GM23248 (cell line): ENCODE measurements around the gene GLYAT. TPM values are rescaled to one million over a fixed set of nuclear protein-coding genes. Genes with fewer than 3 reads are reported as not detected.

ENCODE experiments used
- DNase-seq: peaks from one replicate; pipeline ENCODE4 v3.0.0-alpha.2; 2015
- H2AFZ ChIP-seq: fragments of 200-600 bp; sonication (generic); 2 replicates; pipeline ENCODE4 v1.6.1; 2016; ENCODE audit warnings: antibody characterized with exemption
- H3F3A ChIP-seq: fragments of 200-600 bp; sonication (generic); 2 replicates; pipeline ENCODE4 v1.6.1; 2016; ENCODE audit warnings: mild to moderate bottlenecking, antibody characterized with exemption, mixed run types; ENCODE audit not compliant: insufficient read depth
- H3K27ac ChIP-seq: fragments of 200-600 bp; sonication (generic); 2 replicates; pipeline ENCODE4 v1.5.1; 2016; ENCODE audit warnings: mild to moderate bottlenecking
- H3K27me3 ChIP-seq: fragments of 200-600 bp; sonication (generic); replicated peaks from 2 replicates; pipeline ENCODE4 v1.6.1; 2016; ENCODE audit warnings: mild to moderate bottlenecking; ENCODE audit not compliant: insufficient read depth
- H3K36me3 ChIP-seq: fragments of 200-600 bp; sonication (generic); 2 replicates; pipeline ENCODE4 v1.6.1; 2016; ENCODE audit warnings: low read depth, mild to moderate bottlenecking
- H3K4me1 ChIP-seq: fragments of 200-600 bp; sonication (generic); 2 replicates; pipeline ENCODE4 v1.6.1; 2016; ENCODE audit warnings: mild to moderate bottlenecking; ENCODE audit not compliant: insufficient read depth
- H3K4me2 ChIP-seq: fragments of 200-600 bp; sonication (generic); one replicate; pipeline ENCODE4 v1.6.1; 2016; ENCODE audit warnings: mild to moderate bottlenecking; ENCODE audit not compliant: unreplicated experiment
- H3K4me3 ChIP-seq: fragments of 200-600 bp; sonication (generic); 2 replicates; pipeline ENCODE4 v1.5.1; 2016; ENCODE audit warnings: mild to moderate bottlenecking
- H3K79me2 ChIP-seq: fragments of 200-600 bp; sonication (generic); 2 replicates; pipeline ENCODE4 v1.6.1; 2016; ENCODE audit warnings: mild to moderate bottlenecking; ENCODE audit not compliant: insufficient read depth
- H3K9ac ChIP-seq: fragments of 200-600 bp; sonication (generic); 2 replicates; pipeline ENCODE4 v1.6.1; 2016; ENCODE audit warnings: mild to moderate bottlenecking
- H3K9me2 ChIP-seq: fragments of 200-600 bp; sonication (generic); 2 replicates; pipeline ENCODE4 v1.6.1; 2016; ENCODE audit warnings: mixed run types, mild to moderate bottlenecking, moderate library complexity; ENCODE audit not compliant: insufficient read depth
- H3K9me3 ChIP-seq: fragments of 200-600 bp; sonication (generic); one replicate; pipeline ENCODE4 v1.6.1; 2017; ENCODE audit warnings: low read depth
- H4K20me1 ChIP-seq: fragments of 200-600 bp; sonication (generic); 2 replicates; pipeline ENCODE4 v1.6.0; 2016; ENCODE audit not compliant: insufficient read depth
- EZH2 ChIP-seq: fragments of 200-600 bp; sonication (generic); IDR thresholded peaks from 2 replicates; pipeline ENCODE4 v1.6.1; 2018; ENCODE audit warnings: antibody characterized with exemption, mild to moderate bottlenecking; ENCODE audit not compliant: insufficient read depth, poor library complexity, severe bottlenecking
- EZH2phosphoT487 ChIP-seq: fragments of 200-600 bp; sonication (generic); IDR thresholded peaks from 2 replicates; pipeline ENCODE4 v1.6.1; 2018; ENCODE audit warnings: antibody characterized with exemption, moderate library complexity, mild to moderate bottlenecking, low read depth; ENCODE audit not compliant: insufficient read depth
- WGBS, 2 experiments: methylation state at CpG; one replicate each; pipeline ENCODE4 v1.1.6; 2015 to 2017; ENCODE audit warnings: low lambda C conversion rate in 2 of 2, low coverage in 1 of 2; ENCODE audit errors: missing lambda C conversion rate in 2 of 2; 5-methylcytosine and 5-hydroxymethylcytosine counted together
- in situ Hi-C: fragments of 300-500 bp; cut with MboI; formaldehyde crosslinking; loops from 2 replicates; pipeline ENCODE4 v1.15.0; 2020
- polyA plus RNA-seq: library from polyadenylated mRNA; unstranded; fragments of >200 nt; fragmentation: Nextera tagmentation; extraction: Ambion mirVana; gene quantifications from 2 replicates; pipeline ENCODE4 v1.2.1, GENCODE V29; 2016
- total RNA-seq: library from RNA; depleted of rRNA; stranded (reverse); fragments of >200 nt; shearing (Covaris generic); gene quantifications from 2 replicates; pipeline ENCODE4 v1.2.3, GENCODE V29; 2014

Gene GLYAT
- total and polyA plus RNA-seq, 2 experiments from 2014 or later, result not detected

GRCh38 chr11:58768137-58768536, 36.4 kb upstream of the GLYAT start:
- Histone ChIP-seq H3K9me2 (no peaks in the 10 kb centered on the region), H3K79me2 (no peaks in the 10 kb centered on the region), H3K27me3 (peaks cover 5% of the 10 kb centered on the region; the same call in 1 of the 2 replicates), H2AFZ (no peak overlapping the region; the same call in 1 of the 2 replicates), H3F3A (no peaks in the 10 kb centered on the region), H3K4me1 (peaks cover 19% of the 10 kb centered on the region), H3K27ac (no peak overlapping the region), H3K4me3 (no peak overlapping the region), H3K4me2 (no peak overlapping the region), H3K9ac (no peak overlapping the region), H4K20me1 (no peaks in the 10 kb centered on the region), H3K9me3 (no peaks in the 10 kb centered on the region), H3K36me3 (no peaks in the 10 kb centered on the region)
- WGBS, 2 experiments, result 52 to 59% methylated on average over 2 of the region's 2 CpGs
- TF ChIP-seq EZH2 (no peak), EZH2phosphoT487 (no peak)
- in situ Hi-C loops, result no loop called here
- no peak for DNase-seq

- Histone ChIP-seq H3K9me3 (no peaks in the 10 kb centered on the region), H4K20me1 (no peaks in the 10 kb centered on the region), H2AFZ (no peak overlapping the region), H3F3A (no peaks in the 10 kb centered on the region), H3K27me3 (peaks cover 13% of the 10 kb centered on the region; the same call in 1 of the 2 replicates), H3K27ac (no peak overlapping the region), H3K4me2 (no peak overlapping the region), H3K4me3 (no peak overlapping the region), H3K4me1 (peaks cover 5% of the 10 kb centered on the region; the same call in 1 of the 2 replicates), H3K36me3 (no peaks in the 10 kb centered on the region), H3K9ac (no peak overlapping the region), H3K79me2 (no peaks in the 10 kb centered on the region), H3K9me2 (no peaks in the 10 kb centered on the region)
- no peak for TF ChIP-seq EZH2phosphoT487
- no peak for TF ChIP-seq EZH2
- in situ Hi-C loops, result no loop called here
- DNase-seq, result no peak
- WGBS, 2 experiments, result 0 to 9% methylated on average over 1 of the region's 1 CpG
Observed at GRCh38 chr11:58765078-58765477, 33.3 kb upstream of the GLYAT start.

GRCh38 chr11:58763120-58763490, 31.4 kb upstream of the GLYAT start:
- H4K20me1 ChIP-seq, result no peaks in the 10 kb centered on the region
- no peaks in the 10 kb centered on the region for H3K9me2 ChIP-seq
- no peak overlapping the region for H3K4me2 ChIP-seq
- in situ Hi-C loops, result no loop called here
- H3K9ac ChIP-seq, result no peak overlapping the region
- H3K4me3 ChIP-seq, result no peak overlapping the region
- H3K27ac ChIP-seq, result no peak overlapping the region
- H3K79me2 ChIP-seq, result no peaks in the 10 kb centered on the region
- DNase-seq, result no peak
- TF ChIP-seq EZH2 (no peak), EZH2phosphoT487 (no peak)
- no peaks in the 10 kb centered on the region for H3F3A ChIP-seq
- no peaks in the 10 kb centered on the region for H3K4me1 ChIP-seq
- H2AFZ ChIP-seq, result no peak overlapping the region
- no peaks in the 10 kb centered on the region for H3K9me3 ChIP-seq
- H3K27me3 ChIP-seq, result peaks cover 15% of the 10 kb centered on the region; the same call in 1 of the 2 replicates
- WGBS, 2 experiments, result 39 to 59% methylated on average over 1 of the region's 1 CpG
- no peaks in the 10 kb centered on the region for H3K36me3 ChIP-seq

DNA sequence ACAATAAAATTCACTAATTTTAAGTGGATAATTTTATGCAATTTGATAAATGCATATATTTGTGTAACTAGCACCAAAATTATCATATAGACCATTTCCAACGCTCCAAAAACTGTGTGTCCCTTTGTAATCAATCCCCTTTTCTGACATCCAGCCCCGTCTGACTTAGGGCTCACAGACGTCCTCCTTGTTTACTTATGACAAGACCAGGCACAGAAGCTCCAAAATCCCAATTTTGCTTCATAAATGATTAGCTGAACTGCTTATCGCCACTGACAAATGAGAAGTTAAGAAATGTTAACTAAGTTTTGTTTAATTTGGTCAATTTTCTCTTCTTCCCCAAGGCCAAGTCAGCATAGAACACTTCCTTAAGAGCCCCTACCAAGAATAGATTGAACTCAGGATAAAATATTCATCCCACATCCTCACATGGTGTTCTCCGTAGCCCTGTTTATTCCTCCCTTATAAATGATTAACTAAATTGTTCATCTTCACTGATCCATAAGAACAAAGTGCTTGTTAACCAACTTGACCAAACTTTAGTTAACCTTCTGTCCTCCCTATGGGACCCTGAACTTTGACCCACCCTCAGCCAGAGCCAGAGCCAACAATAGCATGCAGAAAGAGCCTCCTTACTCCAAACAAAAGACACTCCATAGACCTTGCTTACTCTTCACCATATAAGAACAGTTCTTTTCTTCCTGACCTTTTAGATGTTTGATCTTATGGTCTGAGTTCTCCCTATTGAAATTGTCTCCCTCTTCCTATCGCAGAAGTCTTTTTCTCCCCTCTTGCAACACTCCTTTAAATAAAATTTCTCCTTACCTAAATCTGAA, 30.8 kb upstream of the GLYAT start:
- no peaks in the 10 kb centered on the region for H4K20me1 ChIP-seq
- no peaks in the 10 kb centered on the region for H3K36me3 ChIP-seq
- H3F3A ChIP-seq, result no peaks in the 10 kb centered on the region
- no peak overlapping the region for H3K4me3 ChIP-seq
- H3K4me2 ChIP-seq, result no peak overlapping the region
- in situ Hi-C loops, result no loop called here
- no peaks in the 10 kb centered on the region for H3K4me1 ChIP-seq
- TF ChIP-seq EZH2phosphoT487, result no peak
- no peak for TF ChIP-seq EZH2
- WGBS, 2 experiments, result 31 to 37% methylated on average over 6 of the region's 6 CpGs
- no peak for DNase-seq
- H3K79me2 ChIP-seq, result no peaks in the 10 kb centered on the region
- no peak overlapping the region for H3K9ac ChIP-seq
- H3K27ac ChIP-seq, result no peak overlapping the region
- H3K27me3 ChIP-seq, result 0 out of 2 replicates have a peak, but pooled peaks cover 15% of the 10 kb centered on the region
- no peaks in the 10 kb centered on the region for H3K9me3 ChIP-seq
- no peaks in the 10 kb centered on the region for H3K9me2 ChIP-seq
- H2AFZ ChIP-seq, result no peak overlapping the region
